OCI-LY7 (cell line): ENCODE measurements around the gene SYCP1.

Source experiments
- EZH2phosphoT487 ChIP-seq: fragments of 200-600 bp; sonication (generic); IDR thresholded peaks from 2 replicates; pipeline ENCODE4 v1.6.1; 2018; ENCODE audit warnings: low read depth, borderline replicate concordance, mild to moderate bottlenecking, mixed run types, antibody characterized with exemption, low read length, moderate library complexity, mixed read lengths
- TF ChIP-seq, protein P1 (sequence below): fragments of 200-600 bp; sonication (generic); conservative IDR thresholded peaks from 2 replicates; pipeline ENCODE4 v1.5.1; 2014; ENCODE audit warnings: mild to moderate bottlenecking, antibody characterized with exemption, low read length, moderate library complexity, mixed read lengths

DNA sequence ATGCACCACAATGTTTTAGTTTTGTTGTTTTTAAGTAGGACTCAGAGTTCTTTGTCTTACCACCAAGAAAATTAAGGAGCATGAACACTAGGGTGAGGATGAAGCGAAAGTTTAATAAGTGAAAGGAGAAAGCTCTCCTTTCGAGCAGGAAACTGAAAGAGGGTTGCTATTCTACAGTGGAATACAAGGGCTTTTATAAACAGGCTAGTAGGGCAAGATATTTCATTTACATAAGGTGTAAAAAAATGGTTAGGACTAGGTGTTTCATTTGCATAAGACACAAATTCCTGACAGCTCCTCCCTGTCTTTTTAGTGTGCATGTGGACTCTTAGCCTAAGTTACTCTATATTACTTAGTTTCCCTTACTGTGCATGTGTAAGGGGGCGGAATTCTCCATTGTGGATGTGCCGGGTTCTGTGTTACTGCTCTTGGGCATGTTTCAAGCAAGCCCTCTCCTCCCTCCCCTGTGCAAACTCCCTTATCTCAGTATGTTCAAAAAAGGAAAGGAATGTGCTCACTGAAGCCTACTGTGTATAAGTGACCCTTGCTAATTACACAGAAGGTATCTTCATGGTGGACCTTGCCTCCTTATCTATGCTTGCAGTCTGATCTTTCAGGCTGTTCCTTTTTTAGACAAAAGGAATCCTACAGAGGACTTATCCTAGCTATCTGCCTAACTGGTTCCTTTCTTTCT, 182.3 kb downstream of the SYCP1 start:
- TF ChIP-seq, protein P1, sequence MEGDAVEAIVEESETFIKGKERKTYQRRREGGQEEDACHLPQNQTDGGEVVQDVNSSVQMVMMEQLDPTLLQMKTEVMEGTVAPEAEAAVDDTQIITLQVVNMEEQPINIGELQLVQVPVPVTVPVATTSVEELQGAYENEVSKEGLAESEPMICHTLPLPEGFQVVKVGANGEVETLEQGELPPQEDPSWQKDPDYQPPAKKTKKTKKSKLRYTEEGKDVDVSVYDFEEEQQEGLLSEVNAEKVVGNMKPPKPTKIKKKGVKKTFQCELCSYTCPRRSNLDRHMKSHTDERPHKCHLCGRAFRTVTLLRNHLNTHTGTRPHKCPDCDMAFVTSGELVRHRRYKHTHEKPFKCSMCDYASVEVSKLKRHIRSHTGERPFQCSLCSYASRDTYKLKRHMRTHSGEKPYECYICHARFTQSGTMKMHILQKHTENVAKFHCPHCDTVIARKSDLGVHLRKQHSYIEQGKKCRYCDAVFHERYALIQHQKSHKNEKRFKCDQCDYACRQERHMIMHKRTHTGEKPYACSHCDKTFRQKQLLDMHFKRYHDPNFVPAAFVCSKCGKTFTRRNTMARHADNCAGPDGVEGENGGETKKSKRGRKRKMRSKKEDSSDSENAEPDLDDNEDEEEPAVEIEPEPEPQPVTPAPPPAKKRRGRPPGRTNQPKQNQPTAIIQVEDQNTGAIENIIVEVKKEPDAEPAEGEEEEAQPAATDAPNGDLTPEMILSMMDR, result no peak
- no peak for TF ChIP-seq EZH2phosphoT487
